HS-27A (cell line): ENCODE results near the gene ARHGDIG.
"Not testable (repeated sequence)": the region's sequence is repeated elsewhere in the genome, so short reads cannot be mapped to it uniquely, and the experiment has no call there.

Source experiments
- DNase-seq: peaks from one replicate; pipeline ENCODE4 v3.0.0-alpha.2; 2012; ENCODE audit warnings: low read depth, missing footprints

ARHGDIG gene

DNA sequence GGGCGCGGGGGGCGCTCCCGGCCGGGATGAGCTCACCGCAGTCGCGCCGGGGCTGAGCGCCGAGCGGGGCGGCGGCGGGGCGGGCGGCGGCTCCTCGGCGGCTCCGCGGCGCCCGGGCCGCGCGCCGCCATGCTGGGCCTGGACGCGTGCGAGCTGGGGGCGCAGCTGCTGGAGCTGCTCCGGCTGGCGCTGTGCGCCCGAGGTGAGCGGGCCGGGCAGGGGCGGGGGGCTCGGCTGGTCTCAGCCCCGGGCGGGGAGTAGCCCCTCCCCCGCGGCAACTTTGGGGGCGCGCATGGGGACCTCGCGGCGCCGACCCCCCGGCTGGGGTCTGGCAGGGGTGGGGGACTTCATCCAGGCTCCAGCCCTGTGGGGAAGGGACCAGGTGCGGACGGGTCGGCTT lies at the start of gene ARHGDIG:
TSS of gene ARHGDIG (plus strand) at position 40 of the 400 bp plus-strand sequence. CDS start at position 130, 90 bp downstream.
- DNase-seq: no peak

DNA sequence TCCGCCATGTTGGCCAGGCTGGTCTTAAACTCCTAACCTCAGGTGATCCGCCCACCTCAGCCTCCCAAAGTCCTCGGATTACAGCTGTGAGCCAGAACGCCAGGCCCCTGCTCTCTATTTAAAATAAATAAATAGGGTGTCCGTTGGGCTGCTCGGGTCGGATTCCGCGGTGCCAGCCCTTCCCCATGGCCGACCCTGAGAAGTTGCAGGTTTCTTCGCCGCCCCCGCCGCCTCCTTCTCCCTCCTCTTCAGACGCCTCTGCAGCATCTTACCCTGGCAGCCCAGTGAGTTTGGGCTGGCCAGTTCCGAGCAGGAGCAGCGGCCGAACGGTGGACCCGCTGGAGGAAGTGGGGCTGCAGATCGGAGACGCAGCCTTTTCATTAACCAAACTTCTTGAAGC lies 49.4 kb upstream of the ARHGDIG start:
- no peak for DNase-seq

DNA sequence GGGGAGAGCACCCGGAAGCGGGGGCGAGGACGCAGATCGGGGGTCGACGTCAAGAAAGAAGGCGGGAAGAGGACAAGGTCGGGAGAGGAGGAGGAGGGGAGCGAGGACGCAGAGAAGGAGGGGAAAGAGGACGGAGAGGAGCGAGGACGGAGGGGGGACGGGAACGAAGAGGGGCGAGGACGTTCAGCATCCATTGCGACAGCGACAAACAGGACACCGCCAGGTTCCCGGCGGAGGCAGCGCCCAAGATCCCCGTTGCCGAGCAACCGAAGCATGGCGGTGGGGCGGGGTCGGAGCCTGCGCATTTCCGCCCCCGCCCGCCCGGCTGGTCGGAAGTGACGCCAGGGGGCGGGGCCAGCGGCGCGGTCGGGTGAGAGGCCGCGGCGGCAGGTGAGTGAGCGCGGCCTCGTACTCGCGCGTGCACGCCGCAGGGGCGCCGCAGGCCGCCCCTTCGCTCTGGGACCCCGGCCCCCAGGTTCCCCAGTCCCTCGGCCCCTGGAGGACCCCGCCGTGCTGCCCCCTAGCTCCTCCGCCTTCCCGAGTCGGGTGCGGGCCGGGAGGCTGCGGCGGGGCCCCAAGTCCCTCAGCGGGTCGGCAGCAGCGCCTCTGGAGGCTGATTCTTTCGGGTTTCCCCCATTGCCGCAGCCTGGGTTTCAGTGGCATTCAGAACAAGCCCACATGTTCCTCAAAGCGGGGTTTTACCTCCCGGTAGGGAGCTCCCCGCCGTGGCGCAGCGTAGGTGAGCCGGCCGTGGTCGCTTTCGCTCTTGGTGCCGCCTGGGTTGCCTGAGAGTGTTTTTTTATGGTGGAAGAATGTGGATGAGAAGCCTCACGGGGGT lies 45.7 kb upstream of the ARHGDIG start, which contains the start of gene FAM234A:
TSS of gene FAM234A (plus strand) at position 354 of the 838 bp plus-strand sequence. CDS start 19,593 bp downstream, outside the sequence.
- DNase-seq: peak; percentile 58

DNA sequence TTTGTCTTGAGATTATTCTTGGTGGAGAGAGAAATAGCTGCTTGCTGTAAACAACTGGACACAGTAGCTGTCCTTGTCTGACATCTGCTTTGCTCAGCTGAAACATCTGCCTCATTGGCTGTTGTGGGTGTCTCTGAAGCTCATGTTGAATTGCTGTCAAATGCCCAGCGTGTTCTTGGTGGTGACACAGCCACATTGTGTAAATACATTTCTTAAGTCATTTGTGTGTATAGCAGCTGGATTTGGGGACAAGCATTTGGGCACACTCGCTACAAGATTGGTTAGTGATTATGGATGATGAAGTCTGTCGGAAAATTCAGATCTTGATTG lies 40.5 kb upstream of the ARHGDIG start:
- no peak for DNase-seq

DNA sequence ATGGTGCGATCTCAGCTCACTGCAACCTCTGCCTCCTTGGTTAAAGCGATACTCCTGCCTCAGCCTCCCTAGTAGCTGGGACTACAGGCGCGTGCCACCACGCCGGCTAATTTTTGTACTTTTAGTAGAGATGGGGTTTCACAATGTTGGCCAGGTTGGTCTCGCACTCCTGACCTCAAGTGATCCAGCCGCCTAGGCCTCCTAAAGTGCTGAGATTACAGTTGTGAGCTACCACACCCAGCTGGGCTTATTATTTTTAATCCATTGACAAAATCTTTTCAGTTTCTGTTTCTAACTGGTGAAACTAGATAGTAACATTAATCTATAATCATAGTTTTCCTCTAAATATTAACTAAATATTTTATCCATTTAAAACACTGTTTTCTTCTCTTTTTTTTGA lies 39.8 kb upstream of the ARHGDIG start:
- DNase-seq: no peak

DNA sequence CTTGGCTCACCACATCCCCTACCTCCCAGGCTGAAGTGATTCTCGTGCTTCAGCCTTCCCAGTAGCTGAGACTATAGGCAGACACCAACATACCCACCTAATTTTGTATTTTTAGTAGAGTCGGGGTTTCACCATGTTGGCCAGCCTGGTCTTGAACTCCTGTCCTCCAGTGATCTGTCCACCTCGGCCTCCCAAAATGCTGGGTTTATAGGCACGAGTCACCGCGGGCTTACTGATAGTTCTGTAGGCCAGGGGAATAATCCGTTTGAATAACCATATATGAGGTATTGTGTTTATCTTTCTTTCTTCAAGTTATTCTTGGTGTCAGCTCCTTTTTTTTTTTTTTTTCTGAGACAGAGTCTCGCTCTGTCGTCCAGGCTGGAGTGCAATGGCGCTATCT lies 38.1 kb upstream of the ARHGDIG start:
- DNase-seq: no peak

DNA sequence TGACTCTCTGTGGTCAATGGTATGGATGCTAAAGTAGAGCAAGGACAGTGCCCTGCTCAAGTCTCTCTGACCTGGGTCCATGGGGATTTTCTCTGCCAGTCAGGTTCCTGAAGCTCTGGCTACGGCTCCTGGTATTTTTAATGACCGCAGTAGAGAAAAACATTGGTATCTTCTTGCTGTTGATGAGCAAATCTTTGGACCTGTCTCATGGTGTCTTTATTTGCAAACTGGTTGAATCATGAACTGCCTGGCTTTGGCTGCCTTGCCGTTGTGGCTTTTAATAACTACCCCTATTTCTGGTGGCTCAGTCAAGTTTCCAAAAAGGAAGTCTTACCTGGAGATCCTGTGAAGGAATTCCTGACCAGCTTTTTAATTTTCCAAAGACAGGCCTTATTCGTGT lies 37.0 kb upstream of the ARHGDIG start:
- no peak for DNase-seq

DNA sequence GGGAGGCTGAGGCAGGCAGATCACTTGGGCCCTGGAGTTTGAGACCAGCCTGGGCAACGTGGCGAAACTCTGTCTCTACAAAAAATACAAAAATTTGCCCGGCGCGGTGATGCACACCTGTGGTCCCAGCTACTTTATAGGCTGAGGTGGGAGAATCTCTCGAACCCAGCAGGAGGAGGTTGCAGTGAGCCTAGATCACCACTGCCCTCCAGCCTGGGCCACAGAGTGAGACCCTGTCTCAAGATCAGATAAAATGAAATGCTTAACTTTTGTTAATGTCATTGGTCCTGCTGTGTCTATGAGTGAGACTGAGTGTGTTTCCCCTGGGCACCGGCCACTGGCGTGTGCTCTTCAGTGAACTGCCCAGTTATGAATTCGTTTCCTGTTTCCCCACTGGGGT lies 35.3 kb upstream of the ARHGDIG start:
- no peak for DNase-seq

DNA sequence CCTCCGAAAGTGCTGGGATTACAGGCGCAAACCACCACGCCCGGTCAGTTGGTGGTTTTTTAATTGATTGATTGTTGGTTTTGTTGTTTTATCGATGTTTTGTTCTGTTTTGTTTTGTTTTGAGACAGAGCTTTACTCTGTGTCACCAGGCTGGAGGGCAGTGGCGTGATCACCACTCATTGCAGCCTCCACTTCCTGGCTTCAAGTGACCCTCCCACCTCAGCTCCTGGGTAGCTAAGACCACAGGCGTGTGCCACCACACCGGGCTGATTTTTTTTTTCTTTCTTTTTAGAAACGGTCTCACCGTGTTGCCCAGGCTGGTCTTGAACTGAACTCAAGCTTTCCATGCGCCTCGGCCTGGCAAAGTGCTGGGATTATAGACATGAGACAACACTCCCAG lies 33.4 kb upstream of the ARHGDIG start:
- no peak for DNase-seq

DNA sequence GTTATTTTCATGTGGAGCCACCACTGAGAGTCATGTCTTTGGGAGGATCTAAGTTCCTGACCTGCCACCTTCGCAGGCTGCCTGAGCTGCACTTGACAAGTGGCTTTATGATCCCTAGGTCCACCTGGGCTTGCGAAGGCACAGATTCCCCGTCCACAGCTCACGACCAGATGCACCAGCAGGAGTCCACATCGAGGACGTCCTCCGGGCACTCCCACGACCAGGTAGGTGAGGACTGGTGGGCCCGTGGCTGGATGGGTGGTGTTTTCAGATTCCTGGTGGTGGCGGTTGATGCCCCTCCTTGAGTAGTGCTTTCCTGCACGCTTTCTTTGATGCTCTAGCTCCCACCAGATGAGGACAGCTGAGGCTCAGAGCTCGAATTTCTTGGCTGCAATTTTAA lies 31.0 kb upstream of the ARHGDIG start:
- no peak for DNase-seq

DNA sequence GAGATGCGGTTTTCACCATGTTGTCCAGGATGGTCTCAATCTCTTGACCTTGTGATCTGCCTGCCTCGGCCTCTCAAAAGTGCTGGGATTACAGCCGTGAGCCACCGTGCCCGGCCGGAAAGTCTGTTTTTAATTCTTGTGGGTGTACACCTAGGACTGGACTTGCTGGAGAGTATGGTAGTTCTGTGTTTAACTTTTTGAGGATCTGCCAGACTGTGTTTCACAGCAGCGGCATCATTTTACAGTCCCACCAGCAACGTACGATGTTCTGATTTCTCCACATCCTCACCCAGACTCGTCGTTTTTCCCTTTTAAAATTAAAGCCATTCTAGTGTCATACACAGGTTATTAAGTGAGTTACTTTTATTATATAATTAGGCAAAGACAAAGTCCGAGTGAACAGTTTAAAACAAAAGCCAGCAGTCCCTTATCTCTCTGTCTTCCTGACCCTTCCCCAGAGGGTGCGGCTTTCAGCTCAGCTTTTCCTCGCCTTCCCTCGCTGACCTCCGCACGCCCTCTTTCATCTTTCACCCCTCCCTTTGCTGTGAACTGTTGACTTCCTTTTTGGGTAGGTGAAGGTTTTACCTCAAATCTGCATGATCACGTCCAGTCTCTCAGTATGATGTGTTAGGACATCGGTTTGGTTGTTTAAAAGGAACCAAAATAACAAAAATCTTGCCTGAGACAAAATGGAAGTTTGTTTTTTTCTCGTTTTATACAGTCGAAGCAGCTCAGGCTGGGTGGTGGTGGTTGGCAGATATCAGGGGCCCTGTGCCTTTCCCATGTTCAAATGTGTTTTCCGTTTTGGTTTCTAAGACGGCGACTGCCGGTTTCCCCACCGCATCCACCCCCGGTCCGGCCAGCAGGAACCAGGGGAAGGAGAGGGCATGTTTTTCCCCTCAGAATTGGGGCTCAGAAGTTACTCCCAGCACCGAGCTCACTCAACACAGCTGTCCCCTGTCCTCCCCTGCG lies 27.7 kb upstream of the ARHGDIG start:
- no peak for DNase-seq

DNA sequence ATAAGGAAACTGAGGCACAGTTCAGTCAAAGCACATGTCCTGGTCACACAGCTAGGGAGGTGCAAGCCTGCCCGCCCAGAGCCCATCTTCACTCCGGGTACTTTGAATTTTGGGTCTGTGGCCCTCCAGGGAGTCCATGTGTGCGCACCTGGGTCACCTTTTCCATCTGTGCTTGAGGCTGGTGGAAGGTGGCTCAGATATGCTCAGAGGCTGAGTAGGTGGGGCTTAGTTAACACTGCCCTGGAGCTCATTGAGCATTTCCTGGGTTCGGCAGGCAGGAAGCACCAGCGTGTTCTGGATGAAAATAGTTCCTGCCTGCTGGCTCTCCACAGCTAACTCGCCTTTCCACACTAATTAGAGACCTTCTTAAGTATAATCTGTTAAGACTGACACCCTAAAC lies 26.6 kb upstream of the ARHGDIG start:
- DNase-seq: no peak

DNA sequence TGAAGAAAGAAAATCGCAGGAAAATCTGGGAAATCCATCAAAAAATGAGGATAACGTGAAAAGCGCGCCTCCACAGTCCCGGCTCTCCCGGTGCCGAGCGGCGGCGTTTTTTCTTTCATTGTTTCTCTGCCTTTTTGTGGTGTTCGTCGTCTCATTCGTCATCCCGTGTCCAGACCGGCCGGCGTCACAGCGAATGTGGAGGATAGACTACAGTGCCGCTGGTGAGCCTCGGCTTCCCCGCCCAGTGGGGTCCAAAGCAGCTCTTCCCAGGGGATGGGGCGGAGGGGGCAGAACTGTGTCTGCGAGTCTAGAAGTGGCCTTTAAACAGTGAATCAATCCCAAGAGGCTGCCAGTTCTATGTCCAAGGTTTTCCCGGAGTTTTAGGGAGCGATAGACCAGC lies 25.9 kb upstream of the ARHGDIG start:
- no peak for DNase-seq

DNA sequence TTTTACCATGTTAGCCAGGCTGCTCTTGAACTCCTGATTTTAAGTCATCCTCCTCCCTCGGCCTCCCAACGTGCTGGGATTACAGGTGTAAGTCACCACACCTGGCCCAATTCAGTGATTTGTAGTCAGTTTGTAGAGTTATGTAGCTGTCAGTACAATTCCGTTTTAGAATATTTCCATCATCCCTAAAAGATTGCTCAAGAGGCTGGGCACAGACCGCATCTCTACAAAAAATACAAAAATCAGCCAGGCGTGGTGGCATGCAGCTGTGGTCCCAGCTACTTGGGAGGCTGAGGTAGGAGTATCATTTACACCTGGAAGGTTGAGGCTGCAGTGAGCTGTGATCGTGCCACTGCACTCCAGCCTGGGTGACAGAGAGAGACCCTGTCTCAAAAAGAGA lies 25.2 kb upstream of the ARHGDIG start:
- no peak for DNase-seq

DNA sequence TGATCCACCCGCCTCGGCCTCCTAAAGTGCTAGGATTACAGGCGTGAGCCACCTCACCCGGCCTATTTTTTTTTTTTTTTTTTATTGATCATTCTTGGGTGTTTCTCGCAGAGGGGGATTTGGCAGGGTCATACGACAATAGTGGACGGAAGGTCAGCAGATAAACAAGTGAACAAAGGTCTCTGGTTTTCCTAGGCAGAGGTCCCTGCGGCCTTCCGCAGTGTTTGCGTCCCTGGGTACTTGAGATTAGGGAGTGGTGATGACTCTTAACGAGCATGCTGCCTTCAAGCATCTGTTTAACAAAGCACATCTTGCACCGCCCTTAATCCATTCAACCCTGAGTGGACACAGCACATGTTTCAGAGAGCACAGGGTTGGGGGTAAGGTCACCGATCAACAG lies 22.3 kb upstream of the ARHGDIG start:
- not testable (repeated sequence) for DNase-seq

DNA sequence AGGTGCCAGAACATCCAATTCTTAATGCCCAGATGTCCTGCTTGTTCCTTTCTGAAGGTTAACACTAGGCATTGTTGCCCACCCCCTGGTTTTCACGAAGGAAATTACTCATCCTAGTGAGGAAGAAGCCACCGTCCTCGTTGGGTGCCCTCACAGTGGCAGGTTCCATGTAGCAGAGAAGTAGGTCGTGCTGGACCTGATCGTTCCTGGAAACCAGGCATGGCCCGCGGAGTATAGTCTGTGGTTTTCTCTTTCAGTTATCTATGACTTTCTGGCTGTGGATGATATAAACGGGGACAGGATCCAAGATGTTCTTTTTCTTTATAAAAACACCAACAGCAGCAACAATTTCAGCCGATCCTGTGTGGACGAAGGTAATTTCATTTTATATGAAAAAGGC lies 21.2 kb upstream of the ARHGDIG start:
- no peak for DNase-seq

DNA sequence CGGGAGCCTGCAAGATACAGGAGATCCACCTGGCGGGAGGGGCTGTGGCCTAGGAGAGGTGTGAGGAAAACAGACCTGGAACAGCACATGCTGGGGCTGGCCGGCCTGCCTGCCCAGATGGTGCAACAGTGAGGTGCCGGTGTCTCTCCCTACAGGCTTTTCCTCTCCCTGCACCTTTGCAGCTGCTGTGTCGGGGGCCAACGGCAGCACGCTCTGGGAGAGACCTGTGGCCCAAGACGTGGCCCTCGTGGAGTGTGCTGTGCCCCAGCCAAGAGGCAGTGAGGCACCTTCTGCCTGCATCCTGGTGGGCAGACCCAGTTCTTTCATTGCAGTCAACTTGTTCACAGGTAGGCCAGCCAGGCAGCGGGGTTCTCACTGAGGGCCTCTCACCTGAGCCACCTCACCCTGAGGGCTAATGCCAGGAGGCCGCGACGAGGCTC lies 20.6 kb upstream of the ARHGDIG start:
- no peak for DNase-seq

DNA sequence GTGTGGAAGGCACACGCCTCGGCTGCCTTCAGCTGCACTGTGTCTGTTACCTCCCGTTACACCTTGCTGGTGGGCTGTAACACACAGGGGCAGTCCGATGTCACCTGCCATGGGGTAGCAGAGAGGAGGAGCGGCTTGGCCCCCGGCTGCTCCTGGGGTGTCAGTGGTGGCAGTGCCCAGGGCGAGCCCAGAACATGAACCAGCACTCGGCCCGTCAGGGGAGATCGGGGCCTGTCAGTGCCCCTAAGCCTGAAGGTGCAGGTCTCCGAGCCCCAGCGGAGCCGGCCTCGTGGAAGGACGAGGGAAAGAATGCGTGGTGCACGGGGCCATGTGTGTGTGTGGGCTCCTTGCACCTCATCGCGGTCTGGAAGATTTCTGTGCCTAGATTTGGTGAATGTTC lies 20.1 kb upstream of the ARHGDIG start:
- no peak for DNase-seq

DNA sequence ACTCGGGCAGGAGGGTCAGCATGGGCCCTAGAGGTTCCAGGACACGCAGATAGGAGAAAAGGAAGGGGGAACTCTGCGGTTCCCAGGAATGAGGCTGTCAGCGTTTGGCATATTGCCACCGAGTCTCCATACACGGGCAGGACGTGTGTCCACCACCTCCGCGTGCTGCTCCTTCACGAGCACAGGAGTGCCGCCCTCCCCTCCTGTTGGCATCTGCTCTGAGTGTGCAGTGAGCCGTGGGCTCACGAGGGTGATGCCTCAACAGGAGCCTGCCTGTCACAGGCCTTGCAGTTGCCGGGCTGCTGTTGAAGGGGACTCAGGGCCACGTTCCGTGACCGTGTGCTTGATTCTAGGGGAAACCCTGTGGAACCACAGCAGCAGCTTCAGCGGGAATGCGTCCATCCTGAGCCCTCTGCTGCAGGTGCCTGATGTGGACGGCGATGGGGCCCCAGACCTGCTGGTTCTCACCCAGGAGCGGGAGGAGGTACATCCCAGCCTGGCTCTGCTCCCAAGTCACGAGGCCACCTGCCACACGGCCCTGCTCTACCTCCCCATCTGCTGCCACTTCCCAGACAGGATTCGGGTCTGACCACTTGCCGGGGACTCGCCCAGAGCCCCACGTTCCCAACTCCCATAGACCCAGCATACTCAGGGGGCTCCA lies 19.2 kb upstream of the ARHGDIG start:
- no peak for DNase-seq

DNA sequence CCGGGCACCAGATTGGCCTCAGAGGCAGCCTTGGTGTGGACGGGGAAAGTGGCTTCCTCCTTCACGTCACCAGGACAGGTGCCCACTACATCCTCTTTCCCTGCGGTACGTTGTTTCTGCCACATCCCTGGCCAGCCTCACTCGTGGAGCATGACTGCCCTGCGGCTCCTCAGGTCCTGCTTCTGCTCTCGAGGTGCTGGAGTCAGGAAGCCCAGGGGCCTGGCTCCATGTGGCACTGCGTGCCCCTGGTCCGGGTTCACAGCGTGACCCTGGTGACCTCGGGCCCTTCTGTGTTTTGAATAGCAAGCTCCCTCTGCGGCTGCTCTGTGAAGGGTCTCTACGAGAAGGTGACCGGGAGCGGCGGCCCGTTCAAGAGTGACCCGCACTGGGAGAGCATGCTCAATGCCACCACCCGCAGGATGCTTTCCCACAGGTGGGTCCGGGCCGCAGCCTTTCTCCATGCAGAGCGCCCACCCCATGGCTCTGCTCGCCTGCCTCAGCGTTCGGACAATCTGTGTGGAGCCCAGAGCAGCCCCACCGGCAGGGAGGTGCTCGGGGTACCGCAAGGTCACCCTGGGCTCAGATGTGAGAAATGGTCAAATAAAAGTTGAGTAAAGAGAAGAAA lies 18.2 kb upstream of the ARHGDIG start:
- no peak for DNase-seq

DNA sequence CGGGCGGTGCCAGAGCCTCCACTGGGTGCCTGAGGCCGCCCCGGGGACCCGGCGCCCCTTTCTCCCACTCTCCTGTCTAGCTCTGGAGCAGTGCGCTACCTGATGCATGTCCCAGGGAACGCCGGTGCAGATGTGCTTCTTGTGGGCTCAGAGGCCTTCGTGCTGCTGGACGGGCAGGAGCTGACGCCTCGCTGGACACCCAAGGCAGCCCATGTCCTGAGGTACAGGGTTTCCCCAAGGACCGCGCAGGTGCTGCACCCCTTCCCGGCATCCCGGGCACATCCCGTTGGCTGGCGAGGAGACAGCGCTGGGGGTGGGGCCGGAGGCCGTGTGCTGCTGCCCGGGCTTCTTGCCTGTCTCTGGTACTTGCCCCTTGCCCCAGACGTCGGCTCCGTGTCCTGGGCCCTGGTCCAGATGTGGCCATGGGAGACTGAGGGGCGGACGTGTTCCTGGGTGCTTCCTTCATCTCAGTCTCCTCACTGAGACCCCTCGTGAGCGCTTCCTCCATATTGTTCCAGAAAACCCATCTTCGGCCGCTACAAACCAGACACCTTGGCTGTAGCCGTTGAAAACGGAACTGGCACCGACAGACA lies 17.1 kb upstream of the ARHGDIG start:
- no peak for DNase-seq

DNA sequence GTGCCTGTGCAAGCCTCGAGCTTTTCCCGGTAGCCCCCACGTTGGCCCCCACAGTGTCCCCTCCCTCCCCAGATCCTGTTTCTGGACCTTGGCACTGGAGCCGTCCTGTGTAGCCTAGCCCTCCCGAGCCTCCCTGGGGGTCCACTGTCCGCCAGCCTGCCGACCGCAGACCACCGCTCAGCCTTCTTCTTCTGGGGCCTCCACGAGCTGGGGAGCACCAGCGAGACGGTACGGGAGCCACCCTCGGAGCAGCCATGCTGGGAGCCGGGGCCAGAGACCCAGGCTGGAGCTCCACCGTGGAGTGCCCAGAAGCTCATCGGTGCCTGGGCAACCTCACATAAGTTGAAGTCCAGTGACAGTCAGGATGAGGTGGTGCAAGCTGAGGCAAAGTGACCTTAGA lies 16.4 kb upstream of the ARHGDIG start:
- no peak for DNase-seq
